Right lobe of liver (tissue), 4 donors: ENCODE results near the gene GOLT1A.

Source experiments
- POLR2A ChIP-seq: fragments of 450-650 bp; IDR thresholded peaks from one replicate; pipeline ENCODE4 v1.6.1; 2017; ENCODE audit warnings: antibody characterized with exemption, mild to moderate bottlenecking
- TF ChIP-seq, protein P1 (sequence below), 4 donors: fragments of 200-600 bp in 3 of 4; fragments of 450-650 bp in 1 of 4; IDR thresholded peaks; one replicate each; pipeline versions ENCODE4 v1.5.1 to v1.8.0; 2016 to 2022; ENCODE audit warnings: antibody characterized with exemption in 4 of 4, mild to moderate bottlenecking in 2 of 4
- donor health status: DM: no; HTN: no; CAD: no.
- donor health status: DM: no; HTN: no; CAD: no.
- donor health status: DM: no; HTN: yes; CAD: no.

- TF ChIP-seq, protein P1, sequence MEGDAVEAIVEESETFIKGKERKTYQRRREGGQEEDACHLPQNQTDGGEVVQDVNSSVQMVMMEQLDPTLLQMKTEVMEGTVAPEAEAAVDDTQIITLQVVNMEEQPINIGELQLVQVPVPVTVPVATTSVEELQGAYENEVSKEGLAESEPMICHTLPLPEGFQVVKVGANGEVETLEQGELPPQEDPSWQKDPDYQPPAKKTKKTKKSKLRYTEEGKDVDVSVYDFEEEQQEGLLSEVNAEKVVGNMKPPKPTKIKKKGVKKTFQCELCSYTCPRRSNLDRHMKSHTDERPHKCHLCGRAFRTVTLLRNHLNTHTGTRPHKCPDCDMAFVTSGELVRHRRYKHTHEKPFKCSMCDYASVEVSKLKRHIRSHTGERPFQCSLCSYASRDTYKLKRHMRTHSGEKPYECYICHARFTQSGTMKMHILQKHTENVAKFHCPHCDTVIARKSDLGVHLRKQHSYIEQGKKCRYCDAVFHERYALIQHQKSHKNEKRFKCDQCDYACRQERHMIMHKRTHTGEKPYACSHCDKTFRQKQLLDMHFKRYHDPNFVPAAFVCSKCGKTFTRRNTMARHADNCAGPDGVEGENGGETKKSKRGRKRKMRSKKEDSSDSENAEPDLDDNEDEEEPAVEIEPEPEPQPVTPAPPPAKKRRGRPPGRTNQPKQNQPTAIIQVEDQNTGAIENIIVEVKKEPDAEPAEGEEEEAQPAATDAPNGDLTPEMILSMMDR (IDR thresholded peaks at IDR 0.05) = no peak
- TF ChIP-seq POLR2A = no peak
Measured at GRCh38 chr1:204227351-204227750, 13.6 kb upstream of the GOLT1A start.
